SHP77 (cell line): ENCODE measurements around the gene P4HA3.

Source experiments
- DNase-seq, 2 experiments: peaks; one replicate each; lab custom pipeline; 2025; lab: John Stamatoyannopoulos, UW

P4HA3 gene

GRCh38 chr11:74316772-74317505 lies 5.5 kb upstream of the P4HA3 start:
- no peak for DNase-seq

- no peak for DNase-seq
Measured at GRCh38 chr11:74312326-74312725, 886 bp upstream of the P4HA3 start.

- no peak for DNase-seq
Measured at GRCh38 chr11:74310857-74311256, 583 bp downstream of the P4HA3 start.

GRCh38 chr11:74307434-74307833 lies 4.0 kb downstream of the P4HA3 start:
- peak in 1 of 2 experiments; percentile 36 for DNase-seq

GRCh38 chr11:74306435-74307175 lies 4.8 kb downstream of the P4HA3 start:
- no peak for DNase-seq

- DNase-seq: no peak
Measured at GRCh38 chr11:74299015-74299414, 12.4 kb downstream of the P4HA3 start.

- no peak for DNase-seq
Measured at GRCh38 chr11:74297484-74297883, 14.0 kb downstream of the P4HA3 start.

GRCh38 chr11:74288911-74289310 lies 22.5 kb downstream of the P4HA3 start:
- no peak for DNase-seq

- DNase-seq: peak in 1 of 2 experiments; percentile 42
Measured at GRCh38 chr11:74288161-74288560, 23.3 kb downstream of the P4HA3 start.

GRCh38 chr11:74284466-74284865 lies 27.0 kb downstream of the P4HA3 start:
- DNase-seq: no peak

- DNase-seq: no peak
Measured at GRCh38 chr11:74283580-74284180, 27.8 kb downstream of the P4HA3 start.

- no peak for DNase-seq
Measured at GRCh38 chr11:74282914-74283371, 28.5 kb downstream of the P4HA3 start.

- no peak for DNase-seq
Measured at GRCh38 chr11:74282421-74282820, 29.0 kb downstream of the P4HA3 start.

- DNase-seq: peak; percentile 56 to 72
Measured at GRCh38 chr11:74280494-74280893, 30.9 kb downstream of the P4HA3 start.

- no peak for DNase-seq
Measured at GRCh38 chr11:74279256-74279655, 32.2 kb downstream of the P4HA3 start.

- no peak for DNase-seq
Measured at GRCh38 chr11:74278721-74279161, 32.7 kb downstream of the P4HA3 start.

- DNase-seq: no peak
Measured at GRCh38 chr11:74278103-74278502, 33.3 kb downstream of the P4HA3 start.

GRCh38 chr11:74276581-74276980 lies 34.9 kb downstream of the P4HA3 start:
- no peak for DNase-seq

- no peak for DNase-seq
Measured at GRCh38 chr11:74272276-74272675, 39.2 kb downstream of the P4HA3 start.

- DNase-seq: no peak
Measured at GRCh38 chr11:74269161-74269811, 42.2 kb downstream of the P4HA3 start.

GRCh38 chr11:74268456-74268855 lies 43.0 kb downstream of the P4HA3 start:
- no peak for DNase-seq

- no peak for DNase-seq
Measured at GRCh38 chr11:74267014-74267413, 44.4 kb downstream of the P4HA3 start.
